Left renal cortex interstitium (tissue), 4 donors: ENCODE measurements around the gene DKC1. TPM values are rescaled to one million over a fixed set of nuclear protein-coding genes. Genes with fewer than 3 reads are reported as not detected.
A peak's percentile ranks its signal among the peaks of the same experiment; 100 is the strongest.
"Not testable (repeated sequence)": the region's sequence is repeated elsewhere in the genome, so short reads cannot be mapped to it uniquely, and the experiment has no call there.

Experiments
- DNase-seq, 4 donors: peaks; one replicate each; pipeline ENCODE4 v3.0.0-alpha.2; 2013; ENCODE audit warnings: low read depth in 4 of 4, low spot score in 2 of 4, missing footprints in 1 of 4
- polyA plus RNA-seq, 4 donors: library from polyadenylated mRNA; unstranded; fragments of 120-200 nt; gene quantifications; one replicate each; pipeline ENCODE4 v1.2.1, GENCODE V29; 2013; ENCODE audit not compliant: insufficient read length in 4 of 4

The DKC1 gene
- polyA plus RNA-seq, 4 donors, result 50.8 to 69.1 (median 62.2) TPM

DNA sequence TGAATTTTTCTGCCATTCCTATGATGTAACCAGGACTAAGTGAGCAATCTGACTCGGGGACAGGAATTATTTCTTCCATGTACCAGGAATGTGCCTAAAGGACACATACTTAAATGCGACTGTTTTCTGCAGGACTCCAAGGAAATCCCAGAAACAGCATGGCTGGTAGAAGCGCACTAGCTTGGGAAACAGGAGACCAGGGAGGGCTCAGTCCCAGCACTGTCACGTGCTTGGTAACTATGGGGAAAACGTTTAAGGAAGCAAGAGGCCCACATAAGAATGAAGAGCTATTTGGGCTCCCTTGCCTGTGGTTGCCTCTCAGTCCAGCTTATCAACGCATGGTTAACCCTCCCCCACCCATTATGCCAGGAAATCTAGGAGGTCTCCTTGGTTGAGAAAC lies 23.1 kb downstream of the DKC1 start:
- DNase-seq, result no peak

DNA sequence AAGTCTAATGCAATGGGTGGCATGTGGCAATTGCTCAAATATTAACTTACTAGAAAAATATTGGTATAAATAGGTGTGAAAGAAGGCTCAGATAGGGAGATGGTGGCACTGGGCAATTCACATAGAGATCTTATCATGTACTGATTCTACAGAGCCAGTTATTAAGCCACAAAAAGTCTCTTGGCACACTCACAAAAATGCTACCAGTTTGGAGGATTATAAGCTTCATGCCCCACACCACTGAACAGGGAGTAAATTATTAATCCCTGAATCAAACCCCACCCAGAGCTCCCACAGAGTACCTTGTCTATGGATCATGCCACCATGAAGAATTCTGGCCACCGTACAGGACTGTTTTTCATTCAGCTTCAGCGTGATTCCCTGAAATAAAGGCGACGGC lies 28.8 kb downstream of the DKC1 start:
- no peak for DNase-seq

DNA sequence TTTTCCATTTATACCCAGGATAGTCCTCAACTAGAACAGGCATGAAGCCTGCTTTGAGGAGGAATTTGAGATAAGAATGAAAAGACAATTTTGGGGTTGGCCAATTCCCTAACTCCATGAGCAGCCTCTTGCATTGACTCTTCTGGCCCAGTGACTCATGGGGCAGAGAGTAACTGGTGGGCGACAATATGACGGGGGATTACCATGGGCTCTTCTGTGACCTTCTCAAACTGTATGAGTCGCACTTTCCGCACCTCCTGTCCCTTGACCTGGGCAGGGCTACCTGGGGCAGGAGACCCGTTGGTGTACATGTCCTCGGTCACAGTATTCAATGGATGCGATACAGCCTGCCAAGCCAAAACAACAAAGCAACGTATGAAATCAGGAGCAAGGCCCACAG lies 29.3 kb downstream of the DKC1 start:
- DNase-seq, result no peak

DNA sequence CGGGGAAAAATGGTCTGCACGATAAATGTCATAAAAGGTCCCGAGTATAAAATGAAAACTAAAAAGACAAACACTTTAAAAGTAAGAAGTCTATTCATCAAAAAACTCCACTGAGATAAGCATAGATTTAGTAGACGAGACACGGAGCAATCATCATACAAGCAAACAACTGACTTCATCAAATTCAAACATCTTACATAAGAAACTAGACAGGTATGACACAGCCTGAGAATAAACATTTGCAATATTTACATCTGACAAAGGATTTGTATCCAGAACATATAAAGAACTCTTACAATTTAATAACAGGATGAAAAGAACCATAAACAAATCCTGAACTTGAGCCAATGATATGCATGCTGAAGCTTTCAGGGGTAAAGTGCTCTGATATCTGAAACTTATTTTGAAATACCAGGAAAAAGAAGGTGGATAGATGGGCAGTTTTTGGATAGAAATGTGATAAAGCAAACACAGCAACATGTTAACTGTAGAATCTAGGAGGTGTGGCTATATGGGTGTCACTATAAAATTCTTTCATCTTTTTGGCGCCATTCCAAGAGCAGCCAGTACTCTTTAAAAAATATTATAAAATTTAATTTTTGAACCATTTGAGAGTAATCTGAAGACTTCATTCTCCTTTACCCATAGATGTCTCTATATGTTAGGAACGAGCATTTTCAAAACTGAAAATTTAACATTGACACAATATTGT lies 30.6 kb downstream of the DKC1 start:
- no peak for DNase-seq

DNA sequence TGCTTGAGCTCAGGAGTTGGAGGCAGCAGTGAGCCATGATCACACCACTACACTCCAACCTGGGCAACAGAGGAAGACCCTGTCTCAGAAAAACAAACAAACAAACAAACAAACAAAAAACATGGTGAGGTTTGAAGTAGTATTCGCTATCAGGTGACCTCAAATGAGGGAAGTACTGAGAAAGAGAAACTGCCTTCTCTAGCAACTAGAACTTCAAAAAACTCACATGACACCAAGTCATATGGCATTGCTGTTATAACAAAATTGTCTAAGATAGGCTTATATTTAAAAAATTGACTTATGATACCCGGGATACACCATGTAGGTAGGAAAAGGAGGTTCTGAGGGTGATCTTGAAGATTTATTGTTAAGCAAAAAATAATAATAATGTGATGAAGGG lies 32.4 kb downstream of the DKC1 start:
- DNase-seq, result no peak

DNA sequence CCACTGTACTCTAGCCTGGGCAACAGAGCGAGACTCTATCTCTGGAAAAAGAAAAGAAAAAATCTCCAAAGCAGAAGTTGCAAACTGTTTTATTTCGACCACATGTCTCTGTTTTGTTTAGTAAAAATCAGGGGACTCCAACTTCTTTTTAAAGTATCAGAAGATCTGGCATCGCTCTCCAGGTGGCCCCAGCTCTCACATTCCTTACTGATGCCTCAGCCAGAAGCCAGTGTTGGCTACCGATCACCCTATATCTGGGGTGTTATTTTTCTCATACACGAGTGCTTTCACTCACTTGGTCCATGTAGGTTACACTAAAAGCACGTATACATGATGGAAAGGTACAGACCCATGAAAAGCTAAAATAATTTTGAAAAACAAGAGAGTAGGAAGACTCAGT lies 34.3 kb downstream of the DKC1 start:
- DNase-seq, result no peak

DNA sequence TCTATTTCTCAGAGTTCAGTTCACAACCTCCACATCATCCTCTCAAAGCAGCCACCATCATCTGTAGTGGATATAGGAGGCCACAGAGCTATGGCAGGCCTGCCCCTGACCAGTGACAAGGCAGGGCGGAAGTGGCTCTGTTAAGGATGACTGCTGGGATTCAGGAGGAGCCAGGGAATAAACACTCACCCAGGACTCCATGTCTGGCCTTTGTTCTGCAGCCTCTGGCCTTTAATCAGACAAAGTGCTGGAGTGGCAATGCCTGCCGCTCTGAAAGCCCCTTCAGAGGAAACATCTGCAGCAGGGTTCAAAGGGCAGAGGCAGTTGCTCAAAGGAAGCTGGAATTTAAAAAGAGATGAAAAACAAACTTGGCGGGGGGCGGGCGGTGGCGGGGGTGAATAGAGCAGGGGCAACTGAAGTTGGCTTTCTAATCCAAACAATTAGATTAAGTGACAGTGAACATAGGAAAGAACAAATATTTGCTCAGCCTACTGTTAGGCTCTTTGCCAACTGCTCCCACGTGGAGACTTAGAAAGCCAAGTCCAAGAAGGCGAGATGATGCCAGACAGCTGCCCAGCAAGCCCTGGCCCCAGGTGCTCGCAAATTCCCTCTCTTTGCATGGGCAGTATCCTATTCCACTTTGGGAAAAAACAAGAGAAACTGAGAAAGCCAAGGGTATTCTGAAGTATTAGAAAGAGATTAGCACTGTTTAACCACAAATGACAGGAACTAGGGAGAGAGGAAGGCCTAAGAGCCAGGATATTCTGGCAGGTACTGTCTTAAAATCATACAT lies 37.1 kb downstream of the DKC1 start:
- no peak for DNase-seq

DNA sequence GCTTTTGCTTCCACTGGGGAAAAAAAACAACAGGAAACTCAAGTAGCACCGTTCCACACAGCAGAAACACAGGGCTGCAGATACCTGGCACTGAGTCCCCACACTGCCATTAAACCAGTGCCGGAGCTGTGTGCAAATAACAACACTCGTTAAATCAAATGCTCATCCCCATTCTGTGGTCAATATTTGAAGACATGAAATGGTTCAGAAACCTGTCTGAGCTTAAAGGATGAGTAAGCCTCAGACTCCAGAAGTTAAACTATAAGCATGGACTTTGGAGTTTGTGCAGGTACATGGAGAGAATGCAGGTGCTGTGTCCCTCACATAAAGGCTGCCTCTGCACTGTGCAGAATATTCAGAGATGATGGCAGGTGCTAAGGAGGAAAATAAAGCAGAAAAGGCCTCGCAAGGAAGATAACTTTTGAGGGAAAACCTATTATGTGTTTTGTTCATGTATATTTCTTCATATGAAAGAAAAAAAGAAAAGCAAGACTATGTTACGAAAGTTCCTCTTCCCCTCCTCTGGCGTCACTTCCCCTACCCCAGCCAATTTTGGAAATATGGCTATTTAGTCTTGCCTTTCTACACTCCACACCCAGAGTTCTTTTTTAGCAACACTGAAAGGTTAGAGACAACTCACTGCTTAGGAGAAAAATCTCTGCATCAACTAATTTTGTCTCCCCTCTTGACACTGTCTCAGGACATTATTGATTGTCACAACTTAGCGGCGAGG lies 38.0 kb downstream of the DKC1 start:
- no peak for DNase-seq

DNA sequence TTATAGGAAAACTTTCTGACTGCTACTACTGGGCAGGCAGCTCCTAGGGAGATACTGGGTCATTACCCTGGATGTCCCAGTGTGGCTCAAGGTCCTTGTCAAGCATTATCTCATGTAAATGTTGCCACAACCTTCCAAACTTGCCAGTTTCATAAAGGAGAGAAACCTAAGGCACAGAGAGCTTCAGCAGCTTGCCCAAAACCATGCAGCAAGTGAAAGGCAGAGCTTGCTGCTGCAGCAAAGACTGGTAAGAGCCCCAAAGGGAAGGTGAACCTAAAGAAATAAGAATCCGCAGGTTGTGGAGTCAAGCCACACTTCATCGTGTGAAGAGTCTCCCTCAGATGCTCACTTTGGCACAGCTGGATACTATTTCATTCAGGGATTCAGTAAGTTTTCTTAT lies 40.3 kb downstream of the DKC1 start:
- no peak for DNase-seq

DNA sequence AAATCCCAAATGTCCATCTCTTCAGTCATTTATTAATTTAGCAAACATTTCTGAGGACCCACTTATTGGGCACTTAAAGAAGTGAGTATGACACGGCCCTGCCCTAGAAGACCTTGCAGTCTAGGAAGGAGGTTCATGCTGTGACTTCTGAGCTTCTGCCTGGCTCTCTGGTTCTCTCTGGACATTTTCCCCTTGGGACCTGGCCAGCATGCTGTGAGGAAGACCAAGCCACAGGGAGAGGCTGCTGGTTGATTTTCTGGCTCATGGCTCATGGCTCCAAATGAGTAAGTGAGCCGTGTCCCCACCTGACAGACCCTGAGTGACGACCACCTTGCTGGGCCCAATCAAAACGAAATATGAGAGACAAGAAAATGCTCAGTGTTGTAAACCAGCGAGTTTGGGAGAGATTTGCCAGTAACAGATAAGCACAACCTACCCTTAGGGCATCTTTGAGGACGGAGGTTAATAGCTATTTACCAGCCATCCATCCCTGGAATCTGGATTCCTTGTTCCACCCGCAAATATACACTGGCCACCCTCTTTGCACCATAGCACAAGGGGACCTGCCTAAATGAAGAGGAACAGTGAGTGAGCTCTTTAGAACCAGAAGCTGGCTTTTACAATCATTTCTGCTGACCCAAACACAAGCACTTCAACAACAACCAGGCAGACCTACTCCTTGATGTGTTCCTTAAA lies 41.7 kb downstream of the DKC1 start:
- no peak for DNase-seq

DNA sequence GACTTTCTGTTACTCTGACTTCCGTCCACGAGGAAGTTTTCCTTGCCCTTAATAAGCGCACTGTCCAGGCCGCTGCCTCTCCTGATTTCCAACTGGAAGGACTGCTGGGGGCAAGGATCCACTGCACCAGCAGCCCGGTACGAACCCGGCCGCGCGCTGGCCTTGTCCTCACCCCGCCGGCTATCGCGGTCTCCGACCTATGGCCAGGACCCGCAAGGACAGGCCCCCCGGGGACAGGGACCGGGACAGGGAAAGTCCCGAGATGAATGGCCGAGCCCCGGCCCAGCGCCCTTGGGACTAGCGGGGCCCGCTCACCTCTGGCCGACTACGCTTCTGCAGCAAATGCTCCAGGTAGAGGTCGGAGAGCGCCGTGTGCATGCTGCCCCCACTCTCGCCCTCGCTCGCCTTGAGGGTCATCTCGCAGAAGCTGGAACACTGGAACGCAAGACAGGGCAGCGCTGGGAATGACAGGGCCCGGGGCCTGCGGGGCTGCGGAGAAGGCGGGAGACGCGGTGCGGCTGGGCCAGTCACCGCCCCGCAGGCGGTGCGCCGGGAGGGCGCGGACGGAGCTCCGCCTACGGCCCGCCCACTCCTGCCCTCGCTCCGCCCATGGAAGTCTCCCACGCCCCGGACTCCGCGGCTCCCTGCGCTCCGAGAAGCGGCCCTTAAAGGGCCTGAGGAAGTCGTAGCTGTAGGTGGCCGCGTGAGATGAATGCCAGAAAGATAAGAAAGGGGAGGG lies 42.5 kb downstream of the DKC1 start, which contains the start of gene MPP1:
TSS of gene MPP1 (minus strand) at position 529 of the 739 bp plus-strand sequence. CDS start at position 417, 112 bp downstream.
- peak in 2 of 4 donors; percentile 49 to 64 for DNase-seq

DNA sequence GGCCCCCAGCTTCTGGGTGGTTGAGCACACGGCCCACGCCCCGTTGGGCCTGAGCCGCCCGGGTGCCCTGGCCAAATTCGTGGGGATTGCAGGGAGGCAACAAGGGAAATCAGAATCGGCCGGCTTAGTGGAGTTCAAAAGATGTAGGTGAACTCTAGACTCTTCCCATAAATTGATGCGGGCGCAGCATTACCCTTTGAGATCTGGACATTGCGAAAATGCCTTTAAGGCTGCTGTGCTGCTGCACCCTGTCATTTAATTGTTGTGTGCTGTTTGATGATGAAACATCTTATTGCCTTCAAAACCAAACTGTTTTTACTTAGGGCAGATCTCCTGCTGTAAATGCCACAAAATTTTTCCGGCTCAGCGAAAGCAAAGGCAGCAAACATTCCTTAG lies 43.0 kb downstream of the DKC1 start:
- DNase-seq, result no peak

DNA sequence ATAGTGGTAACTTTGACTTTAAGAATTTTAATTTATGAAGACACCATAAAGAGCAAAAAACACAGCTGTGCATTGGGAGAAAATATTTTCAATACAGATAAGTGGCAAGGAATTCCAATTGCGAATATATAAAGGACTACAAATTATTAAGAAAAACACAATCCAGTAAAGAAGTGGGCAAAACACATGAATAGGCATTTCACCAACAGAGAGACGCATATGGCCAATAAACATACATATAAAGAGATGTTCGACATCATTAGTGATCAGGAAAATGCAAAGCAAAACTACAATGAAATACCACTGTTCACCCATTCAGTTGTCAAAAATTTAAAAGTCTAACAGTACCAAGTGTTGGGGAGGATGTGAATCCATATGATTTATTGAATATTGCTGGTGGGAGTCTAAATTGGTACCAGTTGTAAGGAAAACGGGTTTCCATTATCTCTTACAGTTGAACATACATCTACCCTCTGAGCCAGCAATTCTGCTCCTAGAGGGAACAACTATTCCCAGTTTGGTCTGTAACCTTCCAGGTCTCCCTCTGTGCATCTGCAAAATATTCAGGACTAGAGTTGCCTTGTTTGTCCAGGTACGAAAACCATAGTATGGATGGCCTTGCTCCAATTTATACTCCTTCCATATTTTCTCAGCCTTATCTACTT lies 44.3 kb downstream of the DKC1 start:
- no peak for DNase-seq

DNA sequence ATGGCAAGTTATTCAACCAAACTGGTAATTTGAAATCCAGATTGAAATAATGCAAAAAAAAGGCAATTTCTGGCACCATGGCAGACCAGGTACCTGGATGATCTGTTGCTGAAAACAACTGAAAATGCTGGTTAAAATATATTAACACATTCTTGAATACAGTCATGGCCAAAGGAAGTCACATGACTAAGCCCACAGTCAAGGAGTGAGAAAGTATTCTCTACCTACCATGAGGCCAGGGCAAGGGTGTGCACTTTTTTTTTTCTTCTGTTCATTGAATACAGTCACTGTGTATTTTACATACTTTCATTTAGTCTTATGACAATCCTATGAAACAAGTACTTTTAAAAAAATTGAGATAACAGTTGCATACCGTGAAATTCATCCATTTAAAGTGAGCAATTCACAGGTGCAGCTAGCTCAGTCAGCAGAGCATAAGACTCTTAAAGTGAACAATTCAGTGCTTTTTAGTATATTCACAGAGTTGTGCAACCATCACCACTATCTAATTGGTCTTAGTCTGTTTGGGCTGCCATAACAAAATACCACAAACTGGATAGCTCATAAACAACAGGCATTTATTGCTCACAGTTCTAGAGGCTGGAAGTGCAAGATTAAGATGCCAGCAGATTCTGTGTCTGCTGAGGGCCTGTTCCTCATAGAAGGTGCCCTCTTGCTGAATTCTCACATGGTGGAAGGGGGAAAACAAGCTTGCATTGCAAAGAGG lies 47.4 kb downstream of the DKC1 start:
- no peak for DNase-seq

DNA sequence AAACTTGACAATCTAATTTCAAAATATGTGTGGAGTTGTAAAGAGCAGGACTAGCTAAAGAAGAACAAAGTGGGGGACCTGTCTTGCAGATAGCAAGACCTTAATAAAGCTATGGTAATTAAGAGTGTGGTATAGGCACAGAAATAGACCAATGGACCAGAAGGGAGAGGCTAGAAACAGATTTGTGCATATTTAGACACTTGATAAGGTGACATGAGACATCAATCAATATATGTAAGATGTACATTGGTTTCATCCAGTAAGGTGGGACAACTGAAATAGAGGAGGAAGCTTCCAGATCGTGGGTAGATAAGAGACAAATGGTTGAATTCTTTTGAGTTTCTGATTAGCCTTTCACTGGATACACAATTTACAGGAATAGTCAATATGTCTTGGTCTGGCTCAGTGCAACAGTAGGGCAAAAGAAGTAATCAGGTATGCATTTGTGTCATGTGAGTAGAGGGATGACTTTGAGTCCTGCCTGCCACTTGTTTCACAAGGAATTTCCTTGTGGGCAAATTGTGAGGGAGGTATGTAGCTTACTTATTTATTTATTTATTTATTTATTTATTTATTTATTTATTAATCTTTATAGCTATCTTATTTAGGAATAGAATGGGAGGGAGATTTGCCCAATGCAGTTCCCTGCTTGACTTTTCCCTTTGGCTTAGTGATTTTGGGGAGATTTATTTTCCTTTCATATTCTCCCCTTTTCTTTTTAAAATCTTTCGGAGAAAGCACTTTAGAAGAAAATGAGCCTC lies 49.9 kb downstream of the DKC1 start:
- no peak for DNase-seq

DNA sequence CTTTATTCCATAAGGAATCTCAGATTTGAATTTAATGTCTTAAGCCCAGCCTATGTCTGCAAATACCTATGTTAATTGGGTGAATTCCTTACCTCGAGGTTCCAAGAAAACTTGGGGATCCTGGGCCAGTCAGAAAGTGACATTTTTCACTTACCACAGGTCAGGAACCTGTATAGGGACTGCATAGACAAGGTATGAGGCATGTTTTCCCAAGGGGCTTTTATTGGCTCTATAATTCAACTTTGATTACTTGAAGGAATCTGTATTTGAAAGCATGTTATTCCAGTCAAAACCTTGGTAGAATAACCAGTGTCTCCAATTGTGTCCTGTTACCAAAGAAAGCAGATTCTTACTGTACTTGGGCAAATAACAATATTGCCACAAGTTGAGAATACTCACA lies 51.1 kb downstream of the DKC1 start:
- DNase-seq, result no peak

DNA sequence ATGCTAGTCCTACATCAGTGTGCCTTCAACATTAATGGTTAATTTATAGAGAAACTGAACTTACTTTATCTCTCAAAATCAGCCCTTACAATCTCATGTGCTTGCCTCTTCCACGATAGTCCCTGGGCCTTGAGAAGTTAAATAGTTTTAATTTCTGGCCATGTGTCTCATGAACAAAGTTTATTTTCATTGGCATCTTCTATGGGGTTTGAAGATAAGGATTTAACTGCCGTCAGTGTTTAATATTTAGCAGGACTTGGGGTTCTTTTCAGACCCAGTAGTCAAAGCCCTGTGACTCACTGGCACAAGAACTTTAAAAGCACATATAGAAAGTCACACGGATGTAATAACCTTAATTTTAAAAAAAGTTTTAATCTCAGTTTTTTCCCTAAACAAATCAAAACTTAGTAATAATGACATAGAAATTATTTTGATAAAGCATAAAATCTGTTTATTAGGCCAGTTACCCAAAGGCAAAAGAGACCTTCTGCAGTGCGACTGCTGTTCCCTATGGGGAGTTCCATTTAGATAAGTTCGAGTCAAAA lies 52.7 kb downstream of the DKC1 start:
- DNase-seq, result no peak

DNA sequence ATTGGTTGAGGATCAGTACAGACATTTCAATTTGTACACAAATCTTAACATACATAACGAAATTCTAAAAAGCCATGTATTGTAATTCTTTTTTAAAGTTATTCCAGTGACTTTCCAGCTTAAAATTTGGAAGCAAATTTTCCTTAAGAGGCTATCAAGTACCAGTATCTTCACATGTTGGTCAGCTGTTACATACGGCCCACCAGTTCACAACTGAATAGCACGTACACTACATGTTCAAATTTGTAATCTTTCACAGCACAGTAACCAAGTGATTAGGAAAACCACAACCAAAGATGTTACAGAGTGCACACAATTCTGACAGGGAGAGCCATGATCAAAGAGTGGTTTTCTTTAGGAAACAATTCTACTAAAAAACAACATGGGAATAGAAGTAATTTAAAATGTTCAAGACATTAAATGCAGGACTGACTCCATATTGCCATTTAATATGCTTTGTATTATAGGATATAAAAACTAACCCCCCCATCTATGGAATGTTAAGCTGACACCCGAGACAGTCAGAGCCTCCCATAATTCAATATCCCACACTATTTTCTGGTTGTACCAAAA lies 53.7 kb downstream of the DKC1 start:
- not testable (repeated sequence) for DNase-seq
